Neural cell (in vitro differentiated cells): ENCODE data around the gene OSR1. TPM values are rescaled to one million over a fixed set of nuclear protein-coding genes. Genes with fewer than 3 reads are reported as not detected.

Source experiments
- H2AFZ ChIP-seq: fragments of 200-600, 300-800 bp; sonication (generic), shearing (Covaris generic); 2 replicates; pipeline ENCODE4 v1.6.0; 2014; ENCODE audit warnings: low read depth, mild to moderate bottlenecking, antibody characterized with exemption, low read length, moderate library complexity
- H3F3A ChIP-seq: fragments of 200-600 bp; shearing (Covaris generic); 2 replicates; pipeline ENCODE4 v1.6.1; 2016; ENCODE audit warnings: mild to moderate bottlenecking, moderate library complexity, mixed read lengths, antibody characterized with exemption, low read length; ENCODE audit not compliant: insufficient read depth, poor library complexity, severe bottlenecking
- H3K27ac ChIP-seq: fragments of 200-600, 300-800 bp; sonication (generic), shearing (Covaris generic); 2 replicates; pipeline ENCODE4 v1.5.1; 2014; ENCODE audit warnings: mild to moderate bottlenecking, low read length, moderate library complexity
- H3K27me3 ChIP-seq: fragments of 300-800, 200-600 bp; sonication (generic), shearing (Covaris generic); 2 replicates; pipeline ENCODE4 v1.6.0; 2014; ENCODE audit warnings: mild to moderate bottlenecking, low read depth, low read length, moderate library complexity; ENCODE audit not compliant: insufficient read depth
- H3K36me3 ChIP-seq: fragments of 300-800, 200-600 bp; sonication (generic), shearing (Covaris generic); 2 replicates; pipeline ENCODE4 v1.5.1; 2014; ENCODE audit warnings: mild to moderate bottlenecking, antibody characterized with exemption, low read length, moderate library complexity; ENCODE audit not compliant: insufficient read depth
- H3K4me2 ChIP-seq: fragments of 300-800, 200-600 bp; sonication (generic), shearing (Covaris generic); 2 replicates; pipeline ENCODE4 v1.6.0; 2014; ENCODE audit warnings: mild to moderate bottlenecking, low read length
- H3K4me3 ChIP-seq: fragments of 300-800, 200-600 bp; sonication (generic), shearing (Covaris generic); 2 replicates; pipeline ENCODE4 v1.5.1; 2014; ENCODE audit warnings: mild to moderate bottlenecking, low read length, moderate library complexity
- H3K79me2 ChIP-seq: fragments of 200-600 bp; shearing (Covaris generic); replicated peaks from 2 replicates; pipeline ENCODE4 v1.6.0; 2014; ENCODE audit warnings: mild to moderate bottlenecking, low read length, moderate library complexity; ENCODE audit not compliant: insufficient read depth
- H3K9ac ChIP-seq: fragments of 300-800, 200-600 bp; sonication (generic), shearing (Covaris generic); 2 replicates; pipeline ENCODE4 v1.6.1; 2016; ENCODE audit warnings: mild to moderate bottlenecking, low read length, mixed read lengths
- H3K9me2 ChIP-seq: fragments of 200-600 bp; shearing (Covaris generic); 2 replicates; pipeline ENCODE4 v1.6.1; 2016; ENCODE audit warnings: mild to moderate bottlenecking, low read length, mixed read lengths; ENCODE audit not compliant: insufficient read depth
- H3K9me3 ChIP-seq: fragments of 200-600, 300-800 bp; sonication (generic), shearing (Covaris generic); 2 replicates; pipeline ENCODE4 v1.6.1; 2016; ENCODE audit warnings: mild to moderate bottlenecking, mixed run types, low read length, moderate library complexity, mixed read lengths
- H4K20me1 ChIP-seq: fragments of 200-600 bp; shearing (Covaris generic); 2 replicates; pipeline ENCODE4 v1.6.1; 2016; ENCODE audit warnings: mild to moderate bottlenecking, mixed run types; ENCODE audit not compliant: insufficient read depth
- CTCF ChIP-seq: fragments of 450-650 bp; IDR thresholded peaks from 2 replicates; pipeline ENCODE4 v1.5.1; 2014; ENCODE audit warnings: antibody characterized with exemption, mild to moderate bottlenecking, moderate library complexity; ENCODE audit not compliant: poor library complexity, severe bottlenecking
- EP300 ChIP-seq: fragments of 450-650 bp; conservative IDR thresholded peaks from 2 replicates; pipeline ENCODE4 v1.6.1; 2014; ENCODE audit warnings: antibody characterized with exemption, mild to moderate bottlenecking, moderate library complexity; ENCODE audit not compliant: poor library complexity, severe bottlenecking
- EZH2 ChIP-seq: fragments of 200-600, 300-800 bp; shearing (Covaris generic), sonication (generic); IDR thresholded peaks from 2 replicates; pipeline ENCODE4 v1.6.1; 2014; ENCODE audit warnings: antibody characterized with exemption, low read length, borderline replicate concordance, mild to moderate bottlenecking; ENCODE audit not compliant: insufficient read depth, poor library complexity, severe bottlenecking
- POLR2AphosphoS5 ChIP-seq: IDR thresholded peaks from 2 replicates; pipeline ENCODE4 v1.6.1; 2012
- RAD21 ChIP-seq: fragments of 450-650 bp; conservative IDR thresholded peaks from 2 replicates; pipeline ENCODE4 v1.6.1; 2014; ENCODE audit warnings: antibody characterized with exemption, mild to moderate bottlenecking, moderate library complexity
- REST ChIP-seq: IDR thresholded peaks from 2 replicates; pipeline ENCODE4 v1.6.1; 2012; ENCODE audit warnings: borderline replicate concordance
- SMC3 ChIP-seq: fragments of 450-650 bp; conservative IDR thresholded peaks from 2 replicates; pipeline ENCODE4 v1.6.1; 2014; ENCODE audit warnings: antibody characterized with exemption, mild to moderate bottlenecking, moderate library complexity; ENCODE audit not compliant: poor library complexity
- TAF1 ChIP-seq: IDR thresholded peaks from 2 replicates; pipeline ENCODE4 v1.6.1; 2012; ENCODE audit warnings: low read depth
- polyA plus RNA-seq: library from polyadenylated mRNA; depleted of rRNA; stranded (reverse); fragments of >200 nt; gene quantifications from 2 replicates; pipeline ENCODE4 v1.2.3, GENCODE V29; 2014

OSR1 gene
- polyA plus RNA-seq, 1 donor from 2014 or later = not detected

DNA sequence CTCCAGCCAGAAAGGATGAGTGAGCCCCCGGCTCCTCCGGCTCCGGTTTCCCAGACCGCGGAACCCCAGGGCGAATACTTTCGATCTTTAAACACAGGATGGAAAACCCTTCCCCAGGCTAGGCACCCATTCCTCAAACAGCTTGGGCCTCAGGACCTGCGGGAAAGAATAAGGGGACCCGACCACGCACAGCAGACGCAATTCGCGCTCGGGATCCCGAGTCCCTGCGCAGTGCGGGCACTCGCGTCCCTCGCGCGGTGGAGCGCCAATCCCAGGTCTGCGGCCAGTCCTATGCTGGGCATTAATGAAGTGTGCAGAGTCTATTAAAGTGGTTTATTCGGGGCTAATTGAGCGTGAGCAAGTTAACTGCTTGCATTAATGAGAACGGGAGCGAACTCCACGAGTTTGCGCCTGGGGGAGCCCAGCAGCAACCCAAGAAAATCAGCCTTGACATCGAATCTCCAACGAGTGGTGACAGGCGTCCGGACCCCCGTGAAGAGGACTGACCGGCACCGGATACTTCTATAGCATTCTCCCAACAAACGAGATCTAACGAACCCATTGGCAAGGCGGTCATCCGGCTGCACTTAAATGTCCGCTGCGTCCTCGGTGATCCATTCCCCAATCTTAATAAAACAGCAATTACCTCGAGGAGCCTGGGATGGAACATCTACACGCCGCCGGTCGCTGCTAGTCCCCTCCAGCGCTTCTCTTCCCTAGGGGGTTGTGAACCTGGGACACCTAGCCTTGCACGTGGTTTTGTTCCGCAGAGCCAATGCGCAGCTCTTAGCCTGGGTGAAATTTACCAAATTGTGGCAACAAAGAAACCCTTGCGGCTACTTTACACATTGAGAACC is 1.6 kb downstream of the OSR1 start:
- no peak overlapping the region for H3K4me3 ChIP-seq
- no peak overlapping the region for H3K9ac ChIP-seq
- H3K9me2 ChIP-seq = no peaks in the 10 kb centered on the region
- H3F3A ChIP-seq = no peaks in the 10 kb centered on the region
- no peaks in the 10 kb centered on the region for H3K79me2 ChIP-seq
- peaks cover 4% of the 10 kb centered on the region for H3K9me3 ChIP-seq
- no peak overlapping the region for H3K27ac ChIP-seq
- H4K20me1 ChIP-seq = no peaks in the 10 kb centered on the region
- no peak overlapping the region for H3K4me2 ChIP-seq
- H3K36me3 ChIP-seq = no peaks in the 10 kb centered on the region
- H3K27me3 ChIP-seq = peaks cover 100% of the 10 kb centered on the region
- TF ChIP-seq REST (no peak), POLR2AphosphoS5 (peak; percentile 65)
- no peak overlapping the region for H2AFZ ChIP-seq

- Histone ChIP-seq H3K9ac (no peak overlapping the region), H3K27me3 (peaks cover 100% of the 10 kb centered on the region), H3K27ac (no peak overlapping the region), H3K4me3 (no peak overlapping the region), H3K4me2 (no peak overlapping the region), H3K9me3 (peaks cover 4% of the 10 kb centered on the region), H3K36me3 (no peaks in the 10 kb centered on the region), H4K20me1 (no peaks in the 10 kb centered on the region), H3K9me2 (no peaks in the 10 kb centered on the region), H3K79me2 (no peaks in the 10 kb centered on the region), H3F3A (no peaks in the 10 kb centered on the region), H2AFZ (no peak overlapping the region)
- TF ChIP-seq EP300 (no peak), SMC3 (no peak), EZH2 (peak; percentile 17), RAD21 (no peak), TAF1 (no peak), POLR2AphosphoS5 (no peak)
Observed at GRCh38 chr2:19355931-19356544, 2.4 kb downstream of the OSR1 start.

- Histone ChIP-seq H3K9me3 (peaks cover 4% of the 10 kb centered on the region), H3K79me2 (no peaks in the 10 kb centered on the region), H4K20me1 (no peaks in the 10 kb centered on the region), H3K36me3 (no peaks in the 10 kb centered on the region), H2AFZ (no peak overlapping the region), H3K4me3 (no peak overlapping the region), H3K9me2 (no peaks in the 10 kb centered on the region), H3K27me3 (peaks cover 100% of the 10 kb centered on the region), H3F3A (no peaks in the 10 kb centered on the region), H3K4me2 (no peak overlapping the region), H3K9ac (no peak overlapping the region), H3K27ac (no peak overlapping the region)
- no peak for TF ChIP-seq CTCF
- TF ChIP-seq RAD21 = no peak
- no peak for TF ChIP-seq SMC3
- no peak for TF ChIP-seq POLR2AphosphoS5
- TF ChIP-seq EP300 = no peak
- no peak for TF ChIP-seq REST
Observed at GRCh38 chr2:19355416-19355821, 3.0 kb downstream of the OSR1 start.
